GM10266 (cell line): Measurements from ENCODE around the gene MAN1B1.

Experiments
- DNase-seq: peaks from one replicate; pipeline ENCODE4 v3.0.0; 2012; ENCODE audit errors: extremely low spot score
- TF ChIP-seq, protein P1 (sequence below): IDR thresholded peaks from 2 replicates; pipeline ENCODE4 v1.5.1; 2012; ENCODE audit warnings: mild to moderate bottlenecking, low read depth; ENCODE audit not compliant: control insufficient read depth, insufficient read depth; ENCODE audit errors: missing control alignments

Gene MAN1B1

DNA sequence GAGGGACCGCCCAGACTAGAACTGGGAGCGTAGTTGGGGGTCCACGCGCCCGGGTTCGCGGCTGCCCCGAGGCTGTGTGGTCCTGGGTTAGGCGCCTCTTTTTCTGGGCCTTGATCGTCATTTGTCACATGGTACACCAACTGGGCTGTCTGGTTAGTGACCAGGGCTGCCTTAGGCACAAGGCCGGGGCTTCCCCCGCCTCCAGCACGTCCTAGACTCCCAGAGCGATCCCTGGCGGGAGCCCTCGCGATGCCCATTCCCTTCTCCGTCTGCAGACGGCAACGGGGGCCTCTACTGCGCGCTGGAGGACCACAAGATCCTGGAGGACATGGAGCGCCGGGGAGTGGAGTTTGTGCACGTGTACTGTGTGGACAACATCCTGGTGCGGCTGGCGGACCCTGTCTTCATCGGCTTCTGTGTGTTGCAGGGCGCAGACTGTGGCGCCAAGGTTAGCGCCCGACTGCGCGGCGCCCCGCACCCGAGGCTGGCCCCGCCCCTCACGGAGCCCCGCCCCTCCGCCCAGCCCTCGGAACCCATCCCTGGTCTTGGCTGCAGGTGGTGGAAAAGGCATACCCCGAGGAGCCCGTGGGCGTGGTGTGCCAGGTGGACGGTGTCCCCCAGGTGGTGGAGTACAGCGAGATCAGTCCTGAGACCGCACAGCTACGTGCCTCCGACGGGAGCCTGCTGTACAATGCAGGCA is 7.9 kb upstream of the MAN1B1 start:
- DNase-seq = no peak
- TF ChIP-seq, protein P1, sequence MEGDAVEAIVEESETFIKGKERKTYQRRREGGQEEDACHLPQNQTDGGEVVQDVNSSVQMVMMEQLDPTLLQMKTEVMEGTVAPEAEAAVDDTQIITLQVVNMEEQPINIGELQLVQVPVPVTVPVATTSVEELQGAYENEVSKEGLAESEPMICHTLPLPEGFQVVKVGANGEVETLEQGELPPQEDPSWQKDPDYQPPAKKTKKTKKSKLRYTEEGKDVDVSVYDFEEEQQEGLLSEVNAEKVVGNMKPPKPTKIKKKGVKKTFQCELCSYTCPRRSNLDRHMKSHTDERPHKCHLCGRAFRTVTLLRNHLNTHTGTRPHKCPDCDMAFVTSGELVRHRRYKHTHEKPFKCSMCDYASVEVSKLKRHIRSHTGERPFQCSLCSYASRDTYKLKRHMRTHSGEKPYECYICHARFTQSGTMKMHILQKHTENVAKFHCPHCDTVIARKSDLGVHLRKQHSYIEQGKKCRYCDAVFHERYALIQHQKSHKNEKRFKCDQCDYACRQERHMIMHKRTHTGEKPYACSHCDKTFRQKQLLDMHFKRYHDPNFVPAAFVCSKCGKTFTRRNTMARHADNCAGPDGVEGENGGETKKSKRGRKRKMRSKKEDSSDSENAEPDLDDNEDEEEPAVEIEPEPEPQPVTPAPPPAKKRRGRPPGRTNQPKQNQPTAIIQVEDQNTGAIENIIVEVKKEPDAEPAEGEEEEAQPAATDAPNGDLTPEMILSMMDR = no peak

DNA sequence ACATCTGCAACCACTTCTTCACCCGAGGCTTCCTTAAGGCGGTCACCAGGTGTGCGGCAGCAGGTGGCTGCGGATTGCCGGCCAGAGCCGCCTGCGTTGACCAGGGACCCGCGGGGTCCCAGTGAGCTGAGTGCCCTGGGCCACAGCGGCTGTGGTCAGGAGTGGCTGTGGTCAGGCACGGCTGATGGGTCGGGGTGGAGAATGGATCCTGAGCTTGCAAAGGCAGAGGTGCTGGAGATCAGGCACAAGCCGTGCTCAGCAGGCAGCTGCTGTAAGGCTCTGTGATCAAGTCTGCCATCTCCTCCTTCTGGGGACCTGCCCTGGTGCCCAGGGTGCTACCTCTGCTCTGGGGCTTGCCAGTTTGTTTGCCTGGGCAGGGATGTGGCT is 7.4 kb upstream of the MAN1B1 start:
- no peak for DNase-seq
- TF ChIP-seq, protein P1 = no peak

DNA sequence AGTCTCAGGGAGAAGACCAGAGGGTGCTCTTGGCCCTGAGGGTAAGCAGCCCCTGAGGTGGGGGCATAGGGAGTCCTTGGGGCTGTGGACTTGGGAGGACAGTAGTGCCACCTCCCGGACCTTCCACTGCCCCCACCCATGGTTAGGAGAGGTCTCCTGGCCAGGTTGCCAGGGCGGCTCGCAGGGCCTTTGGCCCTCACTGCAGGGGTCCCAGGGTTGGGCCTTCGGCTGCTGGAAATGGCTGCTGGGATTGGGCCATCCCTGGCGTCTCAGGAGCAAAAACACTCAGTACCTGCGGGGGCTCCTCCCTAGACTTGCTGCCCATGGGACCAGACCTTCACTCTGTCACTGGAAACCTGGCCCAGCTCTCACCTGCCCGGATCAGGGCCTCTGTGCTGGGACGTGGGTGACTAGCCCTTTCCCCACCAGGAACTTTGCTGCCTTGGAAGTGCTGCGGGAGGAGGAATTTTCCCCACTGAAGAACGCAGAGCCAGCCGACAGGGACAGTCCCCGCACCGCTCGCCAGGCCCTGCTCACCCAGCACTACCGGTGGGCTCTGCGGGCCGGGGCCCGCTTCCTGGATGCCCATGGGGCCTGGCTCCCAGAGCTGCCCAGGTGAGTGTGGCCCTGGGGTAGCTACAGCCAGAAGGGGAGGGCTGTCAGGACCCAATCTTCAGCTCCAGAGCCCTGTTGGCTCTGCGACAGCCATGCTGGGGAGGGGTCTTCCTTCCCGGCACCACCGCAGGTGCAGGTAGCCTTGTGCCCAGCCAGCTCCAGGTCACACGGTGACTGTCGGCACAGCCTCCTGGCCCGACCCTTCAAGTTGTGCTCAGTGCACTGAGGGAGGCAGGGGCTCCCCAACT is 6.3 kb upstream of the MAN1B1 start:
- TF ChIP-seq, protein P1 = no peak
- no peak for DNase-seq

DNA sequence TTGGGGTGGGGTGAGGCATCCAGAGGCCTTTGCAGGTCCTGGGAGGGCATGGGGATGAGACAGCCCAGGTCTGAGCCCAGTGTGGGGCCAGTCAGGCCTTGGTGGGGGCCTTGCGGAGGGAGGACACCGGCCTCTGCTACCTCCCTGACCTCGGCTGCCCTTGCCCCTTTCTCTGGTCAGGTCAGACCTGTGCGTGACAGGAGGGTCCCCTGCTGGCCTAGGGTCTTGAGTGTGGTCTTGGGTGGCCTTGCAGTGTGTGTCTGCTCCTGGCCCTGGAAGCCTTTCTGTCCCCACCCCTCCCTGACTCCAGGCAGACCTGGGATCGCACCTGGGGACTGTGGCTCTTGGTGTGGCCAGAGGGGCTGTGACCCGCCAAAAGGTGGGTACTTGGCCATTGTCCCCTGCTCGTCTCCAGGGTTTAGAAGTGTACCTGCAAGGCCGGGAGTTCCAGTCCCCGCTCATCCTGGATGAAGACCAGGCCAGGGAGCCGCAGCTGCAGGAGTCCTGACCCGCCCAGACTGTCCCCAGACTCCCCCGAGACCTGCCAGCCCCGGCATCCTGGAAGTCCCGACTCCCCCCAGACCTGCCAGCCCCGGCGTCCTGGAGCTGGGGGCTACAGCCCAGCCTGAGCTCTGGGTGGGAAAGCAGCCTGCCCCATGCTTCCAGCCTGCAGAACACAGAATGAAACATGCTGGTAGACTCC is 4.4 kb upstream of the MAN1B1 start:
- TF ChIP-seq, protein P1 = no peak
- no peak for DNase-seq

DNA sequence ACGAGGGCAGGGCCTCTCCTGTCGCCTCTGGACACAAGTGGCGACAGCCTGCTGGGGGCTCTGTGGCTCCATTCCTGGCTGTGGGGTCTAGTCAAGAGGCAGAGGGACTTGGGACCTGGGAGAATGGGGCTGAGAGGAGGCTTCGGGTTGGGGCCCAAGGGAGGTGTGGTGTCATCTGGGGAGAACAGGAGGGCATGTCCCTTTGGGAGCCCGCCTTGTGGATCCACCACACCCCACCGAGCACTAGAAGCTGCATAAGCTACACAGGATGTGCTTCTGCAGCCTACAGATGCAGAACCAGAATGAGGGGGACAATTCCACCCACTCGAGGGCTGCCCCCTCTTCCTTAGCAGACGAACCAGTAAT is 3.9 kb upstream of the MAN1B1 start:
- TF ChIP-seq, protein P1 = no peak
- DNase-seq = no peak

DNA sequence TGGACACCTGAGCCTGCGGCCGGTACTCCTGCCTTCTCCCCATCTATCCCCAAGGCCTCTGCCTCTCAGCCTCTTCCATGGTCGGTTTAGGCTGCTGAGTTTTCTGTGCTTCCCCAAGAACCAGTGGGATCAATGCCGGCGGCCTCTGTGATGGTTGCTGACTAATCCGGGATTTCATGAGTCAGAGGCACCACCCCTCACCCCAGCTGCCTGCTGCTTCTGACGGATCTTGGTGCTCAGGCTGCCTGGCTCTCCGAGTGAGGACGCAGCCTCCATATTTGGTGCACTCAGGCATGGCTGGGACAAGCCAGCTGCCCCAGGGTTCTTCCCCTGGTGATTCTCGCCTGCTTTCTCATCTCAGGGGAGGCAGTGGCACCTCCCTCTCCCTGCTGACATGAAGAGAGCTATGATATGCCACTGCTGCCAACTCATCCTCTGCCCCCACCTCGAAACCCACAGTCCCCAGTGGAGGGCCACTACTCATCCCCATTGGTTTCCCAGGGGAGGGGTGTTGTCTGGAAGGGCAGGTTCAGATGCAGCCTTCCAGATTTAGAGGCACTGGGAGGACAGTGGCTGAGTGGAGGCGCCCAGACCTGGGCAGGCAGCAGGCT is 3.3 kb upstream of the MAN1B1 start:
- TF ChIP-seq, protein P1 = no peak
- DNase-seq = peak; percentile 63
